HepG2 (cell line): Measurements from ENCODE around the gene CDYL2.

Source experiments
- CTCF ChIP-seq: sonication (generic); formaldehyde crosslinking; IDR thresholded peaks from 2 replicates; pipeline ENCODE4 v1.5.0; 2020; ENCODE audit warnings: mild to moderate bottlenecking, missing genetic modification reagents, moderate library complexity
- GZF1 ChIP-seq: sonication (generic); formaldehyde crosslinking; IDR thresholded peaks from 2 replicates; pipeline ENCODE4 v1.5.1; 2020; ENCODE audit warnings: mild to moderate bottlenecking, missing genetic modification reagents
- KDM1A ChIP-seq: IDR thresholded peaks from 2 replicates; pipeline ENCODE4 v1.6.1; 2016; ENCODE audit warnings: missing compliant biosample characterization
- MYC ChIP-seq: sonication (generic); formaldehyde crosslinking; IDR thresholded peaks from 2 replicates; pipeline ENCODE4 v1.9.0; 2021; ENCODE audit warnings: missing genetic modification reagents, borderline replicate concordance
- NFYB ChIP-seq: sonication (generic); formaldehyde crosslinking; IDR thresholded peaks from 2 replicates; pipeline ENCODE4 v1.4.0; 2020; ENCODE audit warnings: missing genetic modification reagents
- YY1 ChIP-seq: IDR thresholded peaks from 2 replicates; pipeline ENCODE4 v1.6.1; 2011; ENCODE audit warnings: low read length, low read depth, moderate library complexity, mild to moderate bottlenecking; ENCODE audit not compliant: insufficient read depth, insufficient replicate concordance
- ZNF205 ChIP-seq: IDR thresholded peaks from 2 replicates; pipeline ENCODE4 v1.6.1; 2018; ENCODE audit warnings: missing biosample characterization, missing genetic modification reagents
- ZNF513 ChIP-seq: sonication (generic); formaldehyde crosslinking; conservative IDR thresholded peaks from 2 replicates; pipeline ENCODE4 v1.5.0; 2020; ENCODE audit warnings: missing genetic modification reagents
- TF ChIP-seq, protein P1 (sequence below): sonication (generic); formaldehyde crosslinking; IDR thresholded peaks from 2 replicates; pipeline ENCODE4; 2020; ENCODE audit warnings: missing genetic modification reagents, mild to moderate bottlenecking, borderline replicate concordance

GRCh38 chr16:80766798-80767197, 37.6 kb downstream of the CDYL2 start:
- TF ChIP-seq CTCF (CRISPR knock-in tag) (no peak), YY1 (no peak), ZNF513 (no peak), GZF1 (CRISPR knock-in tag) (no peak), ZNF205 (CRISPR knock-in tag) (no peak), MYC (no peak), NFYB (CRISPR knock-in tag) (no peak), KDM1A (CRISPR knock-in tag) (no peak)
- TF ChIP-seq, protein P1, sequence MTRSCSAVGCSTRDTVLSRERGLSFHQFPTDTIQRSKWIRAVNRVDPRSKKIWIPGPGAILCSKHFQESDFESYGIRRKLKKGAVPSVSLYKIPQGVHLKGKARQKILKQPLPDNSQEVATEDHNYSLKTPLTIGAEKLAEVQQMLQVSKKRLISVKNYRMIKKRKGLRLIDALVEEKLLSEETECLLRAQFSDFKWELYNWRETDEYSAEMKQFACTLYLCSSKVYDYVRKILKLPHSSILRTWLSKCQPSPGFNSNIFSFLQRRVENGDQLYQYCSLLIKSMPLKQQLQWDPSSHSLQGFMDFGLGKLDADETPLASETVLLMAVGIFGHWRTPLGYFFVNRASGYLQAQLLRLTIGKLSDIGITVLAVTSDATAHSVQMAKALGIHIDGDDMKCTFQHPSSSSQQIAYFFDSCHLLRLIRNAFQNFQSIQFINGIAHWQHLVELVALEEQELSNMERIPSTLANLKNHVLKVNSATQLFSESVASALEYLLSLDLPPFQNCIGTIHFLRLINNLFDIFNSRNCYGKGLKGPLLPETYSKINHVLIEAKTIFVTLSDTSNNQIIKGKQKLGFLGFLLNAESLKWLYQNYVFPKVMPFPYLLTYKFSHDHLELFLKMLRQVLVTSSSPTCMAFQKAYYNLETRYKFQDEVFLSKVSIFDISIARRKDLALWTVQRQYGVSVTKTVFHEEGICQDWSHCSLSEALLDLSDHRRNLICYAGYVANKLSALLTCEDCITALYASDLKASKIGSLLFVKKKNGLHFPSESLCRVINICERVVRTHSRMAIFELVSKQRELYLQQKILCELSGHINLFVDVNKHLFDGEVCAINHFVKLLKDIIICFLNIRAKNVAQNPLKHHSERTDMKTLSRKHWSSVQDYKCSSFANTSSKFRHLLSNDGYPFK (CRISPR knock-in tag), result no peak
